Muscle of arm (tissue), 12 donors: ENCODE results near the gene CLINT1. TPM values are rescaled to one million over a fixed set of nuclear protein-coding genes. Genes with fewer than 3 reads are reported as not detected.

ENCODE experiments used
- polyA plus RNA-seq, 12 donors: library from polyadenylated mRNA; unstranded; fragments of 120-200 nt; gene quantifications; one replicate each; pipeline ENCODE4 v1.2.1, GENCODE V29; 2013; ENCODE audit not compliant: insufficient read length in 12 of 12

CLINT1 gene
- polyA plus RNA-seq, 12 donors: 54.0 to 106 (median 75.1) TPM; not detected in 1

Other genes starting within 250 kb of the CLINT1 start
- under 1 TPM in 10 of 12 donors, not detected in 2; 0.21 to 0.59 (median 0.42) TPM for gene SOX30, start 206.7 kb downstream of the CLINT1 start, polyA plus RNA-seq
- gene C5orf52, start 187.6 kb downstream of the CLINT1 start, polyA plus RNA-seq: not detected
- gene THG1L, start 127.7 kb downstream of the CLINT1 start, polyA plus RNA-seq: 10 to 100 TPM in 11 of 12 donors, not detected in 1; 12.2 to 29.6 (median 24.3) TPM
- 10 to 100 TPM in 5 of 12 donors, 1 to 10 TPM in 6, not detected in 1; 4.5 to 11.2 (median 9.2) TPM for gene LSM11, start 115.4 kb downstream of the CLINT1 start, polyA plus RNA-seq